Stomach (tissue), 4 donors: ENCODE data around the gene TM4SF18.

ENCODE experiments used
- CTCF ChIP-seq, 7 experiments: fragments of 450-650 bp in 4 of 7; fragments of 200-600 bp in 3 of 7; sonication (generic) in 3 of 7; IDR thresholded peaks; one replicate each; pipeline ENCODE4 v1.5.1; 2016 to 2019; ENCODE audit warnings: antibody characterized with exemption in 7 of 7, control low read depth in 2 of 7, mild to moderate bottlenecking in 1 of 7
- POLR2A ChIP-seq, 4 donors: fragments of 450-650 bp; IDR thresholded peaks; one replicate each; pipeline ENCODE4 v1.6.1; 2016; ENCODE audit warnings: antibody characterized with exemption in 4 of 4, control low read depth in 2 of 4, mild to moderate bottlenecking in 1 of 4, moderate library complexity in 1 of 4
- POLR2AphosphoS5 ChIP-seq, 3 donors: sonication (generic); formaldehyde crosslinking; IDR thresholded peaks; one replicate each; pipeline ENCODE4 v1.6.1; 2016; ENCODE audit warnings: antibody characterized with exemption in 3 of 3

DNA sequence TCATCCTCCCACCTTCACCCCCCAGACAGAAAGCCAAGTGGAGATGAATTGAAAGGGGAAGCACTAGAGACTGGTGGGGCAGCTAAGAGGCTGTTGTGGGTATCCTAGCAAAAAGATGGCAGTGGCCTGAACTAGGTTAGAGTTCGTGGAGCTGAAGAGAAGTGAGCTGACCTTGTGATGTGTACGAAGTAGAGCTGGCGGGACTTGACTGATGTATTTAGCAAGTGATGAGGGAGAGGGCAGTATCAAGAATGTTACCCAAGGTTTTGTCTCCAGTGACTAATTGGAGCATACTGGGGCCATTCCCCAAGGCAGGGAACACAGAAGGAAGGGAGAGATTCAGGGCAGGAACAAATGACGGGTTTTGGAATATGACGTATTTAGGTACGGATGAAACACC lies 61.8 kb downstream of the TM4SF18 start:
- TF ChIP-seq CTCF (IDR thresholded peaks at IDR 0.05) (no peak), POLR2AphosphoS5 (IDR thresholded peaks at IDR 0.05) (no peak), POLR2A (IDR thresholded peaks at IDR 0.05) (no peak)
